Mesothelial cell of epicardium (in vitro differentiated cells): ENCODE data around the gene AKR1C4. TPM values are rescaled to one million over a fixed set of nuclear protein-coding genes. Genes with fewer than 3 reads are reported as not detected.

Experiments used
- DNase-seq, 2 experiments: peaks; one replicate each; pipeline ENCODE4 v3.0.0; 2021; ENCODE audit warnings: low spot score in 2 of 2; ENCODE audit not compliant: unreplicated experiment in 2 of 2
- H3K27ac Mint-ChIP-seq: 2 replicates; pipeline ENCODE4 v1.8.0; 2021; ENCODE audit warnings: mixed read lengths
- H3K27me3 Mint-ChIP-seq: 2 replicates; pipeline ENCODE4 v1.8.0; 2021; ENCODE audit warnings: low read depth, mixed read lengths
- H3K36me3 Mint-ChIP-seq: 2 replicates; pipeline ENCODE4 v1.8.0; 2021; ENCODE audit warnings: mixed read lengths
- H3K4me1 Mint-ChIP-seq: 2 replicates; pipeline ENCODE4 v1.8.0; 2021; ENCODE audit warnings: mixed read lengths
- H3K4me3 Mint-ChIP-seq: 2 replicates; pipeline ENCODE4 v1.8.0; 2021; ENCODE audit warnings: mild to moderate bottlenecking, moderate library complexity, mixed read lengths
- H3K9me3 Mint-ChIP-seq: 2 replicates; pipeline ENCODE4 v1.8.0; 2021; ENCODE audit warnings: mixed read lengths
- CTCF ChIP-seq: fragments of 200-600 bp; sonication (generic); IDR thresholded peaks from one replicate; pipeline ENCODE4 v1.5.0; 2021; ENCODE audit warnings: antibody characterized with exemption; ENCODE audit not compliant: unreplicated experiment
- total RNA-seq: library from RNA; stranded (reverse); gene quantifications from 3 replicates; pipeline ENCODE4 v1.2.1, GENCODE V29; 2021

AKR1C4 gene
- total RNA-seq, 1 donor from 2014 or later: not detected

GRCh38 chr10:5259132-5259951 lies 62.7 kb downstream of the AKR1C4 start:
- Mint-ChIP-seq H3K4me1 (no peaks in the 10 kb centered on the region), H3K27ac (no peak overlapping the region), H3K4me3 (no peak overlapping the region), H3K27me3 (no peaks in the 10 kb centered on the region), H3K36me3 (no peaks in the 10 kb centered on the region), H3K9me3 (peaks cover 53% of the 10 kb centered on the region)
- DNase-seq: no peak
- TF ChIP-seq CTCF: no peak

GRCh38 chr10:5259952-5260578 lies 63.4 kb downstream of the AKR1C4 start:
- no peak for TF ChIP-seq CTCF
- no peak for DNase-seq
- H3K27me3 Mint-ChIP-seq: no peaks in the 10 kb centered on the region
- H3K4me3 Mint-ChIP-seq: no peak overlapping the region
- H3K4me1 Mint-ChIP-seq: no peaks in the 10 kb centered on the region
- H3K27ac Mint-ChIP-seq: no peak overlapping the region
- H3K36me3 Mint-ChIP-seq: no peaks in the 10 kb centered on the region
- H3K9me3 Mint-ChIP-seq: peaks cover 49% of the 10 kb centered on the region

GRCh38 chr10:5260828-5261227 lies 64.2 kb downstream of the AKR1C4 start:
- H3K36me3 Mint-ChIP-seq: peaks cover 2% of the 10 kb centered on the region
- no peaks in the 10 kb centered on the region for H3K27me3 Mint-ChIP-seq
- no peak for TF ChIP-seq CTCF
- H3K27ac Mint-ChIP-seq: no peak overlapping the region
- H3K4me1 Mint-ChIP-seq: no peaks in the 10 kb centered on the region
- no peak for DNase-seq
- no peak overlapping the region for H3K4me3 Mint-ChIP-seq
- H3K9me3 Mint-ChIP-seq: peaks cover 49% of the 10 kb centered on the region

- Mint-ChIP-seq H3K9me3 (peaks cover 55% of the 10 kb centered on the region), H3K4me1 (no peaks in the 10 kb centered on the region), H3K27me3 (no peaks in the 10 kb centered on the region), H3K4me3 (no peak overlapping the region), H3K36me3 (peaks cover 2% of the 10 kb centered on the region), H3K27ac (no peak overlapping the region)
- no peak for DNase-seq
- TF ChIP-seq CTCF: no peak
These were observed 68.5 kb downstream of the AKR1C4 start for GRCh38 chr10:5265139-5265538.

GRCh38 chr10:5266351-5266750 lies 69.7 kb downstream of the AKR1C4 start:
- H3K4me1 Mint-ChIP-seq: no peaks in the 10 kb centered on the region
- DNase-seq: no peak
- H3K4me3 Mint-ChIP-seq: no peak overlapping the region
- H3K27me3 Mint-ChIP-seq: no peaks in the 10 kb centered on the region
- peaks cover 2% of the 10 kb centered on the region for H3K36me3 Mint-ChIP-seq
- TF ChIP-seq CTCF: no peak
- H3K27ac Mint-ChIP-seq: no peak overlapping the region
- H3K9me3 Mint-ChIP-seq: peaks cover 61% of the 10 kb centered on the region
